Psoas muscle (tissue), 8 donors: ENCODE results near the gene ADAT3. TPM values are rescaled to one million over a fixed set of nuclear protein-coding genes. Genes with fewer than 3 reads are reported as not detected.
A peak's percentile ranks its signal among the peaks of the same experiment; 100 is the strongest.

Experiments used
- ATAC-seq, 4 donors: fragments of 200-7000 bp; cut with Tn5 transposase; one replicate each; pipeline ENCODE4 v1.9.1; 2020; ENCODE audit warnings: moderate library complexity in 3 of 4, mild to moderate bottlenecking in 2 of 4
- DNase-seq, 2 donors: peaks; one replicate each; pipeline ENCODE4 v3.0.0-alpha.2; 2020
- H3K27ac ChIP-seq: fragments of 200-600 bp; one replicate; pipeline ENCODE4 v1.8.0; 2022
- H3K27me3 ChIP-seq, 3 donors: fragments of 200-600 bp in 1 of 3; one replicate each; pipeline versions ENCODE4 v1.6.1 to v1.8.0; 2013 to 2022; ENCODE audit warnings: low read length in 2 of 3, mild to moderate bottlenecking in 2 of 3, moderate library complexity in 1 of 3; ENCODE audit not compliant: insufficient read depth in 3 of 3
- H3K36me3 ChIP-seq, 2 donors: fragments of 200-600 bp in 1 of 2; one replicate each; pipeline versions ENCODE4 v1.6.1 to v1.8.0; 2013 to 2022; ENCODE audit warnings: low read depth in 1 of 2, mild to moderate bottlenecking in 1 of 2, moderate library complexity in 1 of 2; ENCODE audit not compliant: insufficient read depth in 1 of 2
- H3K4me1 ChIP-seq: fragments of 200-600 bp; one replicate; pipeline ENCODE4 v1.8.0; 2022
- H3K4me3 ChIP-seq: fragments of 200-600 bp; one replicate; pipeline ENCODE4 v1.8.0; 2022; ENCODE audit warnings: mild to moderate bottlenecking
- H3K9me3 ChIP-seq: fragments of 200-600 bp; one replicate; pipeline ENCODE4 v1.8.0; 2022
- WGBS, 3 donors: extraction: QIAGEN DNeasy Blood & Tissue Kit; methylation state at CpG; one replicate each; pipeline versions ENCODE4 v1.1.6 to v1.1.7; 2013; 5-methylcytosine and 5-hydroxymethylcytosine counted together
- intact Hi-C, 2 donors: fragments of 100-400 bp; cut with DNase I; formaldehyde crosslinking; loops; one replicate each; pipeline versions ENCODE4 v1.11.0 to v1.14.2; 2022
- polyA plus RNA-seq, 3 donors: library from polyadenylated mRNA; stranded (reverse); fragments of 200-250 nt; gene quantifications; one replicate each; pipeline ENCODE4 v1.2.3, GENCODE V29; 2013
- total RNA-seq, 4 donors: library from RNA; stranded (reverse); fragmentation: NEBNext Ultra II Directional in 2 of 4; extraction: Animal tissue kit (Norgen Biotek cat#: 25700) in 2 of 4; gene quantifications; one replicate each; pipeline versions ENCODE4 v1.2.1 to v1.2.4, GENCODE V29; 2021 to 2023
- TF ChIP-seq, protein P1 (sequence below): fragments of 200-600 bp; IDR thresholded peaks from one replicate; pipeline ENCODE4 v1.8.0; 2022; ENCODE audit warnings: antibody characterized with exemption
- donor health status: healthy with polysubstance abuse.
- donor health status: DM: no; HTN: no; CAD: no; lungs with moderate emphysema.
- donor health status: Bipolar disorder and iron deficiency.
- donor health status: healthy.
- donor health status: DM: yes; HTN: yes; CAD: no.
- donor health status: DM: no; HTN: no; CAD: no.
- donor health status: DM: no; HTN: no; CAD: no.
- donor health status: DM: yes; HTN: yes; CAD: no.

ADAT3 gene
- total and polyA plus RNA-seq, 7 donors, result 1.4 to 7.2 (median 2.2) TPM

DNA sequence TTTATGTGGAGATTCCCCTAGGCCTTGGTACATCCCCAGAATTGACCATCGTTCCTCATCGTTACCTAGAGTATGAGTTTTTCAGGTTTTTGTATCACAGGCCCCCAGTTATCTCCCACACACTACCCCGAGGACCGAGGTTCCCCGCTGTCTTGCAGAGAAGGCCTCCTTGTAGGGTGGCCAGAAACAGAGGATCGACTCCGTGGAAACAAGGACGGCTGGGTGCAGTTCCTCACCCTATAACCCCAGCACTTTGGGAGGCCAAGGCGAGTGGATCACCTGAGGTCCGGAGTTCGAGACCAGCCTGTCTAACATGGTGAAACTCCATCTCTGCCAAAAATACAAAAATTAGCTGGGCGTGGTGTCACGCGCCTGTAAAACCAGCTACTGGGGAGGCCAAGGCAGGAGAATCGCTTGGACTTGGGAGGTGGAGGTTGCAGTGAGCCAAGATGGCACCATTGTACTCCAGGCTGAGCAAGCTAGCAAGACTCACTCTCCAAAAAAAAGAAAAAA lies 720 bp downstream of the ADAT3 start:
- ATAC-seq, result no peak
- intact Hi-C loops, result no loop called here
- Histone ChIP-seq H3K27ac (peak overlapping the region; percentile 85), H3K9me3 (no peaks in the 10 kb centered on the region), H3K4me1 (peaks cover 8% of the 10 kb centered on the region), H3K4me3 (peak overlapping the region; percentile 79), H3K27me3 (no peaks in the 10 kb centered on the region), H3K36me3 (no peaks in the 10 kb centered on the region)
- TF ChIP-seq, protein P1, sequence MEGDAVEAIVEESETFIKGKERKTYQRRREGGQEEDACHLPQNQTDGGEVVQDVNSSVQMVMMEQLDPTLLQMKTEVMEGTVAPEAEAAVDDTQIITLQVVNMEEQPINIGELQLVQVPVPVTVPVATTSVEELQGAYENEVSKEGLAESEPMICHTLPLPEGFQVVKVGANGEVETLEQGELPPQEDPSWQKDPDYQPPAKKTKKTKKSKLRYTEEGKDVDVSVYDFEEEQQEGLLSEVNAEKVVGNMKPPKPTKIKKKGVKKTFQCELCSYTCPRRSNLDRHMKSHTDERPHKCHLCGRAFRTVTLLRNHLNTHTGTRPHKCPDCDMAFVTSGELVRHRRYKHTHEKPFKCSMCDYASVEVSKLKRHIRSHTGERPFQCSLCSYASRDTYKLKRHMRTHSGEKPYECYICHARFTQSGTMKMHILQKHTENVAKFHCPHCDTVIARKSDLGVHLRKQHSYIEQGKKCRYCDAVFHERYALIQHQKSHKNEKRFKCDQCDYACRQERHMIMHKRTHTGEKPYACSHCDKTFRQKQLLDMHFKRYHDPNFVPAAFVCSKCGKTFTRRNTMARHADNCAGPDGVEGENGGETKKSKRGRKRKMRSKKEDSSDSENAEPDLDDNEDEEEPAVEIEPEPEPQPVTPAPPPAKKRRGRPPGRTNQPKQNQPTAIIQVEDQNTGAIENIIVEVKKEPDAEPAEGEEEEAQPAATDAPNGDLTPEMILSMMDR, result no peak
- peak in 1 of 2 donors; percentile 48 for DNase-seq
- WGBS, 3 donors, result 69 to 76% (median 72%) methylated on average over 15 of the region's 15 CpGs

DNA sequence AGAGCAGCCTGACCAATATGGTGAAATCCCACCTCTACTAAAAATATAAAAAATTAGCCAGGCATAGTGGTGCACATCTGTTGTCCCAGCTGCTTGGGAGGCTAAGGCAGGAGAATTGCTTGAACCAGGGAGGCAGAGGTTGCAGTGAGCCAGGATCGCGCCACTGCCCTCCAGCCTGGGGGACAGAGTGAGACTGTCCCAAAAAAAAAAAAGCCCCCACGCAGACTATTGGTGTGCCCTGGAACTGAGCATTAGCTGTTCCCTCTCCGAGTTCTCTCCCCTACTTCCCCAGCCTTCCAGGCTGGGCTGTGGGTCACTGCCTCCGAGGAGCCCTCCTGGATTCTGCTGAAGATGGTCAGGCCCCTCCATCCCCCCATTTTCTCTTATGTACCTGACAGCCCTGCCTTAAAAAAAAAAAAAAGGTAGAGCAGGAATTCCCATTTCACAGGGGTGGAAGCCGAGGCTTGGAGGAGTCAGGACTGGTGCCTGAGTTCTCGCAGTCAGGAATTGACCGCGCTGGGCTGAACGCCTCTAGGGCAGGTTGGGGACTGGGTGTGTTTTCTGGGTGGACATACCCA lies 1.9 kb downstream of the ADAT3 start:
- intact Hi-C loops, result no loop called here
- Histone ChIP-seq H3K9me3 (no peaks in the 10 kb centered on the region), H3K36me3 (peaks cover 0 to 4% of the 10 kb centered on the region in 2 donors), H3K4me3 (no peak overlapping the region), H3K27me3 (no peaks in the 10 kb centered on the region), H3K27ac (peak overlapping the region; percentile 66), H3K4me1 (peaks cover 8% of the 10 kb centered on the region)
- no peak for DNase-seq
- ATAC-seq, result no peak
- WGBS, 3 donors, result 91 to 94% (median 92%) methylated on average over 9 to 10 of the region's 10 CpGs
- TF ChIP-seq, protein P1, result no peak

DNA sequence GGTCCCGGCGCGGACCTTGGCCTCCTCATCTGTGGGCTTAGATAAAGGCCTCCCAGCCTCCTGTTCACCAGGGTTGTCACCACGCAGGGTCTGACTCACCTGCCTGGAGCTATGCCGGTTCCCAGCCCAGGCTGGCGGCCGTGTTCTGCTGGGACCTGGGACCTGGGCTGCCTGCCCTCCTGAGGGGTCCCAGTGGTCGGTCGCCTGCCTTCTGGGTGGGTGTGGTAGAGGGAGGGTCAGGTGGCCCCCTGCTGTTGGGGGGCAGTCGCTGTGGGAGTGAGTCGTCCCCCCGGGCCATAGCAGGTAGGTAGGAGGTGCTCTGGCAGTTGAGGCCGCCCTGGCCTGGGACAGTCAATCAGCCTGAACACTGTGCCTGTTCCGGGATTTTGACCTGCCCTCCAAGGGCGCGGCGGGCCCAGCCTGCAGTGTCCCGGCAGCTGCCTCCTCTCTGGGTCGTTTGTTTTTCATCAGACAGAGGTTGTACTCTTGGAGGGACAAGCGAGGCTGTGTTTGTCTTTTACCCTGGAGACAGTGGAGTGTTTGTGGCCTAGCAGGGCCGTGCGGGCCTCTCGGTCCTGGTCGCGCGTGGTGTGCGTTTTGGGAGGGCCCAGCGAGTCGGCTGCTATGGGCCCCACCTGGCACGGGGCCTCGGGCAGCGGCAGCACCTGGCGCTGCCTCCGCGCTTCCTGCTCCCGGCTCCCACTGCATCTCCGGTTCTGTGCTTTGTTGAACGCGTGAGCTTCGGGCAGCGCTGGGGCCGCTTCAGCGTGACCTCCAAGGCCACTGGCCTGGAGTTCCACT lies 2.6 kb downstream of the ADAT3 start:
- WGBS, 3 donors, result 53 to 73% (median 63%) methylated on average over 39 to 43 of the region's 43 CpGs
- Histone ChIP-seq H3K9me3 (no peaks in the 10 kb centered on the region), H3K27ac (peak overlapping the region; percentile 66), H3K4me3 (peak overlapping the region; percentile 38), H3K36me3 (peaks cover 0 to 11% of the 10 kb centered on the region in 2 donors), H3K27me3 (no peaks in the 10 kb centered on the region), H3K4me1 (peaks cover 8% of the 10 kb centered on the region)
- DNase-seq, result peak in 1 of 2 donors; percentile 51
- ATAC-seq, result no peak
- TF ChIP-seq, protein P1, result no peak
- intact Hi-C loops, result no loop called here

DNA sequence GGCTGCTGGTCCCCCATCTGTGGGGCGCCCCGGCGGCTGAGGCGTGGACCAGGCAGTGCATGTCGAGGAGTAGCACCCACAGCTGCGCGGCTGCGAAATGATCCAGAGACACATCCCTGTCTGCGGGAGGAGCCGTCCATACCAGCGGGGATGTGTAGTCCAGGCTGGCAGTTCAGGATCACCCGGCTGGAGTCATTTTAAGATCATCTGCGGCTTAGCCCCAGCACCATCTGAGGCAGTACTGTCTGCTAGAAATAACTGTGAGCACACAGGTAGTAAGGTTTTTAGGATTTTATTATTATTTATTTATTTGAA lies 3.1 kb downstream of the ADAT3 start:
- H3K4me3 ChIP-seq, result peak overlapping the region; percentile 38
- H3K27ac ChIP-seq, result peak overlapping the region; percentile 66
- peaks cover 8% of the 10 kb centered on the region for H3K4me1 ChIP-seq
- H3K27me3 ChIP-seq, result no peaks in the 10 kb centered on the region
- DNase-seq (no peak), ATAC-seq (no peak)
- intact Hi-C loops, result no loop called here
- H3K9me3 ChIP-seq, result no peaks in the 10 kb centered on the region
- TF ChIP-seq, protein P1, result no peak
- 84 to 87% (median 86%) methylated on average over 13 of the region's 13 CpGs for WGBS, 3 donors
- H3K36me3 ChIP-seq, result peaks cover 0 to 16% of the 10 kb centered on the region in 2 donors
